ENCODE results near the gene TRIM47. TPM values are rescaled to one million over a fixed set of nuclear protein-coding genes. Genes with fewer than 3 reads are reported as not detected.

TRIM47 gene
- total and polyA plus RNA-seq, 2 of the 13 experiments (the other 11 are each of a cell fraction or from before 2014, with no cell fraction given), result 33.5 to 82.0 TPM

- peaks cover 3 to 18% of the 10 kb centered on the region in 2 experiments; a peak in 4 of 5 replicates for H3K36me3 ChIP-seq (replicated peaks in 1 of 2; ENCODE audit: control insufficient read depth in 1 of 2, insufficient read depth in 2 of 2, low read length in 2 of 2)
- H3K9ac ChIP-seq (ENCODE audit: insufficient read depth, low read depth, low read length), result peak overlapping the region; percentile 80
- peaks cover 78% of the 10 kb centered on the region for H3K4me1 ChIP-seq (ENCODE audit: insufficient read depth, low read length)
- FAIRE-seq (no peak), ATAC-seq (no peak), DNase-seq (ENCODE audit: low spot score) (no peak)
- H3K4me2 ChIP-seq (ENCODE audit: low read depth, low read length), result peak overlapping the region; percentile 88
- peaks cover 30% of the 10 kb centered on the region for H3K79me2 ChIP-seq (ENCODE audit: insufficient read depth, low read length)
- peak overlapping the region; percentile 97 for H3K27ac ChIP-seq (ENCODE audit: extremely low read length, insufficient read depth, low read length)
- POLR2A ChIA-PET, result interaction anchor here (0.8 to 13.8 kb wide), 16 partner anchors 9 to 378 kb away, joined by 3 to 454 read pairs (median 10); partner anchors contain the start of genes ACOX1, GALK1, MRPL38 and TEN1
- no peaks in the 10 kb centered on the region for H3K9me3 ChIP-seq (ENCODE audit: low read length)
- no peaks in the 10 kb centered on the region; the same call in 1 of the 2 replicates for H4K20me1 ChIP-seq (ENCODE audit: insufficient read depth, low read length)
- no peak overlapping the region for H3K4me3 ChIP-seq (replicated peaks in 1 of 3; ENCODE audit: insufficient read depth in 1 of 3, low read depth in 2 of 3, low read length in 3 of 3)
- no peaks in the 10 kb centered on the region for H3K27me3 ChIP-seq (ENCODE audit: control insufficient read depth in 1 of 2, insufficient read depth in 2 of 2, low read length in 2 of 2)
- BruUV-seq (replicated peaks), result no TSS peak
- H2AFZ ChIP-seq (ENCODE audit: low read length), result no peak overlapping the region
- 88% methylated on average over 11 of the region's 11 CpGs for WGBS (ENCODE audit: low lambda C conversion rate)
- in situ Hi-C loops (cut with HindIII; ENCODE audit: extremely low pct_ligation_motif_present, low pct_unique_long_range_greater_than_20kb), result no loop called here
- CTCF ChIA-PET (ENCODE audit: low intra/inter-chr PET ratio, low total read pairs), result no interaction called here
- intact Hi-C loops (cut with micrococcal nuclease; ENCODE audit: unreplicated experiment), result no loop called here
- TF ChIP-seq JUNB (CRISPR knock-in tag; IDR thresholded peaks at IDR 0.05; ENCODE audit: borderline replicate concordance), result no peak
- TF ChIP-seq ZBTB46 (CRISPR knock-in tag; IDR thresholded peaks at IDR 0.05; ENCODE audit: borderline replicate concordance), result no peak
- TF ChIP-seq ZNF761 (CRISPR knock-in tag; conservative IDR thresholded peaks at IDR 0.05), result no peak
- 0 out of 2 replicates have a peak, but pooled peaks have one; percentile 14 for TF ChIP-seq ISL2 (CRISPR knock-in tag; IDR thresholded peaks at IDR 0.05)
- TF ChIP-seq BRF2 (CRISPR knock-in tag; IDR thresholded peaks at IDR 0.05), result no peak
- no peak for TF ChIP-seq ZNF589 (CRISPR knock-in tag; conservative IDR thresholded peaks at IDR 0.05)
- TF ChIP-seq LRRFIP1 (CRISPR knock-in tag; conservative IDR thresholded peaks at IDR 0.05), result no peak
- no peak for TF ChIP-seq ZNF563 (CRISPR knock-in tag; IDR thresholded peaks at IDR 0.05)
- TF ChIP-seq SATB2 (CRISPR knock-in tag; IDR thresholded peaks at IDR 0.05), result no peak
- no peak for TF ChIP-seq CHD4 (IDR thresholded peaks at IDR 0.05; ENCODE audit: borderline replicate concordance, low read length)
- no peak for TF ChIP-seq ZNF773 (CRISPR knock-in tag; IDR thresholded peaks at IDR 0.05; ENCODE audit: borderline replicate concordance)
- no peak for TF ChIP-seq ZMYM2 (CRISPR knock-in tag; IDR thresholded peaks at IDR 0.05)
Observed at GRCh38 chr17:75873587-75874322, 4.6 kb downstream of the TRIM47 start.

Data from HepG2 (cell line).